Measurements from ENCODE around the gene SEMA3A.

GRCh38 chr7:83957333-83957732 is 237.3 kb downstream of the SEMA3A start:
- no peak for TF ChIP-seq CTCF (IDR thresholded peaks at IDR 0.05)
- no peak for TF ChIP-seq POLR2AphosphoS5 (IDR thresholded peaks at IDR 0.05; ENCODE audit: low read depth, low read length)
- TF ChIP-seq TCF7L2 (IDR thresholded peaks at IDR 0.05; ENCODE audit: low read depth, low read length) = no peak

Data from Panc1 (cell line).